Measurements from ENCODE around the gene TRAM2.

TRAM2 gene

DNA sequence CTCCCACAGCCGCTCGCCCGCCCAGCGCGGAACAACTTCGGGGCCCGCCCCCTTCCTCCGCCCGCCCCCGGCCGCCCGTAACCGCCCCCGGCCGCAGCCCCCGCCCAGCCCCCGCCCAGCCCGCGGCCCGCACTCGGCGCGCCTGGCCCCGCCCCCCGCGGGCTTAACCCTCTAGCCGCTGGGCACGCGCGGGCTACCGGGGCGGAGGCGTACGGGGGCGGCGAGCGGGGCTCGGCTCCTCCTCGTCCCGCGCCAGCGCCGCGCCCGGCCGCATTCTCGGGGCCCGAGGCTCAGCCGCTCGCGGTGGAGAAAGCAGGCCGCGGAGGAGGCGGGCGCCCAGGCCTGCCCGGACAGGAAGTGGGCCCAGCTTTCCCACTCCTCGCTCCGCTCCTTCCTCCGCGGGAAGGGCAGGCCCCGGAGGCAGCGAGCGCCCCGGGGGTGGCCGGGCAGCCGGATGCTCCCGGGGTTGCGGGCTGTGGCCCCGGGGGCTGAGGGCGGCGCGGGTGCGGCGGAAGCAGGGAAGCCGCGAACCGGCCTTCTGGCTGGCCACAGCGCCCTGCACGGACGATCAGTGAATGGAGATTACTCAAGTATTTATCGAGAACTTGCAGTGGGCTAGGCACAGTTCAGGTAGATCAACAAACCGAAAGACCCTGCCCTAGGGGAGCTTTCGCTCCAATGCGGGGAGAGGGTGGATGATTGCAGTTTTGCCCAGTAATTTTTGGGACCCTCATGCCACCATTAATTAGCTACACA lies at the start of gene TRAM2:
TSS of gene TRAM2 (minus strand) at position 39 of the 756 bp plus-strand sequence. CDS start 145 bp downstream, outside the sequence.
- DNase-seq = no peak

DNA sequence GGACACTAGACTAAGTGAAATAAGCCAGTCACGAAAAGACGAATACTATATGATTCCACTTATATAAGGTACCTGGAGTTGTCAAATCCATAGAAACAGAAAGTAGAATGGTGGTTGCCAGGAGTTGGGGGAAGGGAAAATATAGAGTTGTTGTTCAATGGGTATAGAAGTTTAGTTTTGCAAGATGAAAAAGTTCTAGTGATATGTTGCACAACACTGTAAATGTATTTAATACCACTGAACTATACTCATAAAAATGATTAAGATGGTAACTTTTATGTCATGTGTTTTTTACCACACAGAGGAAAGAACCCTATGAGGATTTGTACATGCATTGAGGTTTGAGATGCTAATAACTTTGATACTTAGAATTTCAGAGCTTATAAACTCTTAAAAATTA lies 46.0 kb upstream of the TRAM2 start:
- no peak for DNase-seq

DNA sequence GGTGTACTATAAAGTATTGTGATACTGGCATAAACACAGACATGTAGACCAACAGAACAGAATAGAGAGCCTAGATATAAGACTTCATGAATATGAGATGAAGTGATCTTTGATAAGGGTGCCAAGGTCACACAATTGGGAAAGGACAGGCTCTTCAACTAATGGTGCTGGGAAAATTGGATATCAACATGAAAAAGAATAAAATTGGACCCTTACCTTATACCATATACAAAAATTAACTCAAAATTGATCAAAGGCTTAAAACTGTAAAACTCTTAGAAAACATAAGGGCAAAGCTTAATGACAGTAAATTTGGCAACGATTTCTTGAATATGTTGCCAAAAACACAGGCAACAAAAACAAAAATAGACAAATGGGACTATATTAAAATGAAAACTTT lies 44.8 kb upstream of the TRAM2 start:
- DNase-seq = no peak

DNA sequence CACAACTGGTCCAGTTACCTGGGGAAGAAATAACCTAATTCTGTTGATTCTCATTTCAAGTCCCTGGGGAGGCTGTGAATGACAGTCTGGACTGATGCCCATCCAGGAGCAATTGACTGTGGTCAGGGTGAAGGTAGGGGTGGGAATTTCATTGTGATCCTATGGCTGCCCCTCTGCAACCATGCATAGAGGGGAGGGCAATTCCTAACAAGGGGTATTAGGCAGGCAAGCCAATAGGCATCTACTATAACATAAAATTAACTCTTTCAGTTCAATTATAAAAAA lies 44.0 kb upstream of the TRAM2 start:
- no peak for DNase-seq

DNA sequence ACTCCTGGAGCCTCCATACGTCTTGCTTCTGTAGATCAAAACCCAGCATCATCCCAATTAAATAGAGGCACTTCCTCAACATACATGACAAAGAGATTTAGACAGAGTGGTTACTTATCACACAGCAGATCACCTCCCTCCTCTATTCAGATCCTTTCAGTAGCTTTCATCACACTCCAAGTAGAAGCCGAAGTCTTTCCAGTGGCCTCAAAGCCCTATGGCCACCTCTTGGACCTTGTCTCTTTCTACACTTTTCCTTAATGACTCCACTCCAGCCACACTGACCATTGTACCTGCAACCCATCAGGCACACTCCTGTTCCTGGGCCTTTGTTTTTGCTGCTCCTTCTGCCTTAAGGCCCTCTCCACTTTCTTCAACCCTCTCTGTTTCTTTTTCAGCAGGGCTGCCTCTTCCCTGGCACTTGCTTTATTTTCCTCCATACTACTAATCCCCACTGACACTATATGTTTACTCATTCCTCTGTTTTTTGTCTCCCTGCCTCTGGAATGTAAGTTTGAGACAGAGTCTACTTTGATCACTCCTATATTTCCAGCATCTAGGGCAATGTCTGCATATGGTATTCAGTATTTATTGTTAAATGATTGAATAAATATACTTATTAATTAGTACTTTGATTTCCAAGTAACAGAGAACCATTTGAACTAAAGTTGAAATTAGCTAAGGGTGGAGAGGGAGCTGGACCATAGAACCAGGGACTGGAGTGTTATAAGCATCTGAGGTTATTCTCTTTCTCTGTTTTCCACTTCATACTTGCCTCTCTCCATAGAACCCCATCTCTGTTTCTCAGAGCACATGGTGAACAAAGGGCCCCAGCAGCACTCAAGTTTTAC lies 43.4 kb upstream of the TRAM2 start:
- no peak for DNase-seq

DNA sequence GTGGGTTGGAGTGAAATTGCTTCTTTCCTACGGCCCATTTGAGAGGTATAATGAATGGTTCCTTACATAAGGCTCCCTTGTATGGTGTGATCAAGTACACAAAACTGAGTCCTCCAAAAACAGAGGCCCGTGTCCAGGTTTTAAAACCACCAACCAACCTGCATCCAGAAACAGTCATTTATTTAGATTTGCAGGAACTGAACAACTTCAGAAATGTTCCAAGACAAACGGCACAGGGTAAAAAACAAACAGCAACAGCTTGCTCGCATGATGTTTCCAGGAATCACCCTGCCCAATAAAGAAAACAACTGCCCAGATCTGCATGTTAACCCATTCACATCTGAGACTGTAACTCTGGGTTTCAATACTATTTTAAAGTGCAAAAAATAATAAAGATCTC lies 40.2 kb upstream of the TRAM2 start:
- no peak for DNase-seq

DNA sequence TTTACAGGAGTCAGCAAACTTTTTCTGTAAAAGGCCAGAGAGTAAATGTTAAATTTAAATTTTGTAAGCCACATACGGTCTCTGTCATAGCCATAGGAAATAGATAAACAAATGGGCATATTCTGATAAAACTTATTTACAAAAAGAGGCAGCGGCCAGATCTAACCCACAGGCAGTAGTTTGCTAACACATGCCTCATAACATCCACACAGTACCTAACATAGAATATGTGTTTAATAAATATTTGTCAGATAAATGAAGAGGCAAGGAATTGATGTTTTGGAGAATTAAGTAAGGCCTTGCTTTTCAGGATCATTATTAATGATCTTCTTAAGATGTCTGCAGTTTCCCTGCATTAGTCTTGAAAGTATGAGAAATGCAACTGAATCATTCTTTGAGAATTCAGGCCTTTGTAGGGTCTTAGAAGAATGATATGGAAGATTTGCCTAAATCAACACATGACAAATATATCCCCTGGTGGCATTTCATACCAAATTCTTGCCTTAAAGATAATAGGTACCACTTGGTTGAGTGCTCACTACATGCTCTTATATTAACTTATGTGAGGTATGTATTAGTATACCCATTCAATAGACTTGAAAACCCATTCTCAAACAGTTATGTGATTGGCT lies 39.3 kb upstream of the TRAM2 start:
- no peak for DNase-seq

DNA sequence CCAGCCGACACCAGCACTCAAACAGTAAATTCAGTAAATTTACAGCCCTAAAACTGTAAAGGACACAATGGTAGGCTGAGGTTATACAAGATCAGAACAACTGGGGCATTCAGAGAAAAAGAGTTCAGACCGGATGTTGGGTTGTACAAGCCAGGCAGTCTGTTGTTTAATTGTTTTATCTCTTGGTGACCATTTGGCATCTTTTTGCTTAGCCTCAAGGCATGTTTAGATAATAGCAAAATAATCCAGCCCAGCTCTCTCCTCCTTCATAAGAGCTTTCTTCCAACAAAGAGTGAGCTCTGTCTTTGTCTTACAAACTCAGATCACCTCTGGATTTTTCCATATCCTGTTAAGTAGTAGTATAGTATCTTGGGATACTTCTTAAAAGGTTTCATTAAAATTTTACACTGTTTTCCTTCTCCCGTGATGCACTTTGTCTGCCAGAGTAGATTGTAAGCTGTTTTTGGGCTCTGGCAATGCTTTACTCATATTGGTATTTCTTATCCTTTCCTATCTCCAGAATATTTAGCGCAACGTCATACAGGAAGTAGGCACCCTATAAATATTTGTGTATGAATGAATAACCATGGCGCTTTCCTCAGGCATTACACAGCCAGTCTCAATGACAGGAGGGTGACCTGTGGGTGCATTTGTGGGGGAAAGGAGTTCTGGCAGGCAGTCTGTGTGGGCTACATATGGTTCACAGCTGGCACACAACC lies 35.6 kb upstream of the TRAM2 start:
- no peak for DNase-seq

DNA sequence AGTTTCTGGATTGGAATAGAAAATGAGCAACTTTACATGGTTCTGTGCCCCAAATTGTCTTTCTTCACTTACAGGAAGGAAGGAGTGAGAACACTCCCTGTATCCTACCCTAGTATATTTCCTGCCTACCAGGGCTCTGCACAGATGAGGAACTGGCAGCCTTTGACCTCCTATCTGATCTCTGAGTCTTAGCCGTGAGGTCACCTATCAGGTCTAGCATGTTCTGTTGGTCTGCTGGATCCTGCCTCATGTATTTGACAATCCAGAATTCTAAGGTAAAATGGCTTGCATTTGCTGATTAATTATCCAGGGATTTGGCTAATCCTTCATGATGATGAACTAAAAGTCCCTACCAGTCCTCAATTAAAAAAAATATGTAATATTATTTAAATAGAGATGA lies 35.0 kb upstream of the TRAM2 start:
- no peak for DNase-seq

GRCh38 chr6:52610745-52611355 lies 34.0 kb upstream of the TRAM2 start:
- no peak for DNase-seq

GRCh38 chr6:52610011-52610410 lies 33.2 kb upstream of the TRAM2 start:
- no peak for DNase-seq

DNA sequence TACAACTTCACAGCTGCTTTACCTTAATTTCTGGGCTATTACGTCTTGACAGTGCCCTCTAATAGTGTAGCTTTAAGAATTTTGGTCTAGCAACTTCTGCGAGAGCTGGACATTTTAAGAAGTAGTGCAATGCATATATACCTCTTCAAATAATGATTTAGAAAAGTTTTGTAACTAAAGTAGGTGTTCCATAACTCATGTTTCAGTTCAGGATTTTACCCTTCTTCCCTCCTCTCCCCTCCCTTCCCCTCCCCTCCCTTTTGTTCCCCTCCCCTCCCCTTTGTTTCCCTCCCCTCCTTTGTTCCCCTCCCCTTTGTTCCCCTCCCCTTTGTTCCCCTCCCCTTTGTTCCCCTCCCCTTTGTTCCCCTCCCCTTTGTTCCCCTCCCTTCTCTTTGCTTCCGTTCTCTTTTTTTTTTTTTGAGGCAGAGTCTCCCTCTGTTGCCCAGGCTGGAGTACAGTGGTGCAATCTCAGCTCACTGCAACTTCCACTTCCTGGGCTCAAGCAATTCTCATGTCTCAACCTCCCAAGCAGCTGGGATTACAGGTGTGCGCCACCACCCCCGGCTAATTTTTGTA lies 28.8 kb upstream of the TRAM2 start:
- DNase-seq = no peak

DNA sequence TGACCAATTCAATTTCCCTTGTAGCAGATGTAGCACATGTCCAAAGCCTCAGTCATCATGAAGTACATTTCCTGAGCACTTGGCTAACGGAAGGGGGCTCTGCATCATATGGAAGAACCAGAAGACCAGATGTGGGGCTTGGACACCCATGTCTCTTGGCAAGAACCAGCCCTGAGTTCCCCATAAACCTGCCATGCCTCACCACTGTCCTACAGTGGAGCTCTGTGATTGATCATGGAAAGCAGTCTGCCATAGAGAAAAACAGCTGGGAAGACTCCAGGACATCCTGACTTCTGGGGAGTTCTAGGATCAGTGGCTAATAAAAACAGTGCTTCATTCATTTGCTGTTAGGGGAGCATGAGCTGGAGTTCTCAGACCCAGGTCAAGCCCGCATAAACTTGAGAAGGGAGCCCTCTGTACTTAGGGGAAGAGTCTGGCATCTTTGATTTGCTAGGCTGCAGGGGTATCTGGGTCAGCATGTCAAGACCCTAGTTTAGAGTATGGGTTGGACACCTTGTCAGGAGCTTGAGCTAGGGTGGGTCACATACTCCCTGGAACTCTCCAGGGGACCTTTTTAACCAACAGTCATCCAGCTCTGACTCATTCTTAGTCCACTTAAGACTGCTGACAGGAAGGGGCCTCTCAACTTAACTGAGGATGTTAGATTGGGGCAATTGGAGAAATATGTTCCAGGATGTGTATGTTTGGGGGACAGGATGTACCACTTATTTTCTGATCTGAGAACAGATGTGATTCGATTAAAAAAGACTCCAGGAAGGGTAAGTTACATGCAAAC lies 26.3 kb upstream of the TRAM2 start:
- DNase-seq = no peak

DNA sequence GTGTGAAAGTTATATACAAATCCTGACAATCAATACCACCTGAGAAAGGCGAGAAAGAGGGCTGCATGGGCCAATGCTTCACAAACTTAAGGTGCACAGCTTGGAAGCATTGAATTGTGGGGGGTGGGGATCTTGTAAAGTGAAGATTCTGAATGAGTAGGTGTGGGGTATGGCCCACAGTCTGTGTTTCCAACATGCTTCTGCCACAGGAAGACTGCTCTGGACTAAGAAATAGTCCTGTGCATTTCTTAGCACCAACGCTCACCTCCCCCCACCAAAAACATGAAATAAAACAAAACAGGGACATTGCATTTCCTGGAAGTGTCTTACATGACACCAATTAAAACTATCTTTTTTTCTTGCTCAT lies 21.9 kb upstream of the TRAM2 start:
- no peak for DNase-seq

GRCh38 chr6:52598123-52598823 lies 21.4 kb upstream of the TRAM2 start:
- no peak for DNase-seq

DNA sequence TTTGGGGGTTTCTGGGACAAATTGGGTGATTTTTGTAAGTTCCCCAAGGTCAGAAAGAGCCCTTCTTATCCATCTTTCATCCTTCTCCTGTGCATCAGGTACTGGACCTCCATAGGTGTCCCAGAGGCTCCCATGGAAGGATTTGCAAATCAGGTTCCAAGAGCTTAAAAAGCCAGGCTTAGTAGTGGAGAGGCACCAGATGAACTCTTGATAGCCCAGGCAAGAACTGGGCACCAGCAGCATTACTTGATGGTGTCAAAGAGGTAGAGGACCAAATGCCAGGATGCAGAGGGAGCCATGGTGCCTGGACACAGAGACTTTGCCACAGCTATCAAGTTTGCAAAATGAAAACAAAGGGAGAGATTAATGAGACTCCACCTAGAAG lies 20.9 kb upstream of the TRAM2 start:
- DNase-seq = no peak

DNA sequence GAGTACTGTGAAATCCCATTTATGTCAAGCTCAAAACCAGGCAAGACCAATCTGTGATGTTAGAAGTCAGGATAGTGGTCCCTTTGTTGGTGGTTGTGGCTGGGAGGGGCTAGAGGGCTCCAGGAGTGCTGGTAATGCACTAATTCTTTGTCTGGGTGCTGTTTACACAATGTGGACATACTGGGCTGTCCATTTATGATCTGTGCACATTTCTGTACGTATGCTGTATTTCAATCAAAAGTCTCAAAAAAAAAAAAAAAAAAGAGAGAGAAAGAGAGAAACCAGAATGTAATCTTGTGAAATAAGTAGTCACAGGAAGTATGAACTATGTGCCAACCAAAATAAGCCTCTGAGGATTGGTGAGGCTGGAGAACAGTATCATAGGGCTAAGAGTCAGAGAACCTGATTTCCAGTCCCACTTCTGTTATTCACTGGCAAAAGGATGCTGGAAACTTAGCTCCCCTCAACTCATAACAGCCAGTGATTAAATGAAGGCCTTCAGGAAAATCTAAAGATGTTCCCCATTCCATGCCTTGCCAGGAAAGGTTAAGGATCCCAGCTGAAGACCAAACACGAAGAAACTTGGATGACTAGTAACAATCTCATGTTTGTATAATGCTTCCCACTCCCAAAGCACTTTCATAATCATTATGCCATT lies 19.6 kb upstream of the TRAM2 start:
- DNase-seq = no peak

GRCh38 chr6:52595796-52596130 lies 18.9 kb upstream of the TRAM2 start:
- DNase-seq = no peak

- DNase-seq = no peak
These were observed 18.3 kb upstream of the TRAM2 start for GRCh38 chr6:52595000-52595795.

DNA sequence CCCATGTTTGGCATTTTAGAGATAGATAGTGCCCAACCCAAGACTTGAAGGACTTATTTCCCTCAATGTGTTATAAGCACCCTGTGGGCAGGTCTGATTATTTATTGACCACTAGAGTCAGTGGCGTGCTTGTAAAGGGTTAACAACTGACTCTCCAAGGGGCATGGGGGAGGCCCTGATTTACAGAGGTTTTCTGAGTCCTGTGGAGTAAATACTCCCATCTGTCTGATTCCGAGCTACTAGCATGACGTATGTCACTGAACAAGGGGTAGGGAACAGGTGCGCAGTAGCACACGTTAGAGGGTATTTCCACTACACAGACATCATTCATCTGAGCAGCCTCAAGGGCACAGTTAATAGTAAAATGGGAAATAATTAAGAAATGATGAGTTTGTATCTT lies 17.4 kb upstream of the TRAM2 start:
- no peak for DNase-seq
